Peyer's patch (tissue), 4 donors: ENCODE measurements around the gene LRTM1. TPM values are rescaled to one million over a fixed set of nuclear protein-coding genes. Genes with fewer than 3 reads are reported as not detected.

Experiments
- DNase-seq, 3 donors: peaks; one replicate each; pipeline ENCODE4 v3.0.0-alpha.2; 2017 to 2019
- H3K27ac ChIP-seq, 4 donors: fragments of 200-600 bp; sonication (generic); one replicate each; pipeline ENCODE4 v1.5.1; 2016 to 2019
- H3K27me3 ChIP-seq, 2 donors: fragments of 200-600 bp; sonication (generic); one replicate each; pipeline ENCODE4 v1.5.1; 2019
- H3K36me3 ChIP-seq, 3 donors: fragments of 200-600 bp; sonication (generic); one replicate each; pipeline ENCODE4 v1.5.1; 2016 to 2019
- H3K4me1 ChIP-seq, 4 donors: fragments of 200-600 bp; sonication (generic); one replicate each; pipeline ENCODE4 v1.5.1; 2016 to 2019
- H3K4me3 ChIP-seq, 4 donors: fragments of 200-600 bp; sonication (generic); 1 replicate in 3 of 4; 2 replicates in 1 of 4; pipeline ENCODE4 v1.5.1; 2016 to 2019; ENCODE audit warnings: mild to moderate bottlenecking in 1 of 4
- H3K9me3 ChIP-seq, 4 donors: fragments of 200-600 bp; sonication (generic); one replicate each; pipeline ENCODE4 v1.5.1; 2016 to 2019; ENCODE audit warnings: mild to moderate bottlenecking in 1 of 4
- POLR2A ChIP-seq, 2 donors: fragments of 450-650 bp; IDR thresholded peaks; one replicate each; pipeline ENCODE4 v1.5.1; 2017; ENCODE audit warnings: antibody characterized with exemption in 2 of 2, mild to moderate bottlenecking in 2 of 2, moderate library complexity in 2 of 2
- total RNA-seq, 4 donors: library from RNA; depleted of rRNA; stranded (reverse); fragments of >200 nt; gene quantifications; one replicate each; pipeline ENCODE4 v1.1.0, GENCODE V29; 2016
- TF ChIP-seq, protein P1 (sequence below), 6 experiments: fragments of 450-650 bp in 4 of 6; fragments of 200-600 bp in 2 of 6; sonication (generic) in 1 of 6; IDR thresholded peaks; one replicate each; pipeline ENCODE4 v1.5.1; 2017 to 2019; ENCODE audit warnings: antibody characterized with exemption in 6 of 6, mild to moderate bottlenecking in 3 of 6, moderate library complexity in 1 of 6

The LRTM1 gene
- total RNA-seq, 4 donors from 2014 or later, result not detected

- Histone ChIP-seq H3K4me1 (no peaks in the 10 kb centered on the region), H3K27me3 (no peaks in the 10 kb centered on the region), H3K4me3 (no peak overlapping the region), H3K27ac (no peak overlapping the region), H3K36me3 (no peaks in the 10 kb centered on the region), H3K9me3 (no peaks in the 10 kb centered on the region)
- DNase-seq, result no peak
- TF ChIP-seq, protein P1, sequence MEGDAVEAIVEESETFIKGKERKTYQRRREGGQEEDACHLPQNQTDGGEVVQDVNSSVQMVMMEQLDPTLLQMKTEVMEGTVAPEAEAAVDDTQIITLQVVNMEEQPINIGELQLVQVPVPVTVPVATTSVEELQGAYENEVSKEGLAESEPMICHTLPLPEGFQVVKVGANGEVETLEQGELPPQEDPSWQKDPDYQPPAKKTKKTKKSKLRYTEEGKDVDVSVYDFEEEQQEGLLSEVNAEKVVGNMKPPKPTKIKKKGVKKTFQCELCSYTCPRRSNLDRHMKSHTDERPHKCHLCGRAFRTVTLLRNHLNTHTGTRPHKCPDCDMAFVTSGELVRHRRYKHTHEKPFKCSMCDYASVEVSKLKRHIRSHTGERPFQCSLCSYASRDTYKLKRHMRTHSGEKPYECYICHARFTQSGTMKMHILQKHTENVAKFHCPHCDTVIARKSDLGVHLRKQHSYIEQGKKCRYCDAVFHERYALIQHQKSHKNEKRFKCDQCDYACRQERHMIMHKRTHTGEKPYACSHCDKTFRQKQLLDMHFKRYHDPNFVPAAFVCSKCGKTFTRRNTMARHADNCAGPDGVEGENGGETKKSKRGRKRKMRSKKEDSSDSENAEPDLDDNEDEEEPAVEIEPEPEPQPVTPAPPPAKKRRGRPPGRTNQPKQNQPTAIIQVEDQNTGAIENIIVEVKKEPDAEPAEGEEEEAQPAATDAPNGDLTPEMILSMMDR (IDR thresholded peaks at IDR 0.05), result no peak
- no peak for TF ChIP-seq POLR2A (IDR thresholded peaks at IDR 0.05)
These were observed 13.1 kb upstream of the LRTM1 start for GRCh38 chr3:54940971-54941370.

GRCh38 chr3:54939557-54940300, 11.9 kb upstream of the LRTM1 start:
- Histone ChIP-seq H3K9me3 (no peaks in the 10 kb centered on the region), H3K4me3 (no peak overlapping the region), H3K36me3 (no peaks in the 10 kb centered on the region), H3K27ac (no peak overlapping the region), H3K27me3 (no peaks in the 10 kb centered on the region), H3K4me1 (no peaks in the 10 kb centered on the region)
- DNase-seq, result no peak
- no peak for TF ChIP-seq POLR2A (IDR thresholded peaks at IDR 0.05)

- no peaks in the 10 kb centered on the region for H3K9me3 ChIP-seq
- H3K4me1 ChIP-seq, result no peaks in the 10 kb centered on the region
- no peak overlapping the region for H3K4me3 ChIP-seq
- no peak overlapping the region for H3K27ac ChIP-seq
- TF ChIP-seq, protein P1 (IDR thresholded peaks at IDR 0.05), result no peak
- TF ChIP-seq POLR2A (IDR thresholded peaks at IDR 0.05), result no peak
- DNase-seq, result no peak
- H3K27me3 ChIP-seq, result no peaks in the 10 kb centered on the region
- H3K36me3 ChIP-seq, result no peaks in the 10 kb centered on the region
These were observed 8.7 kb upstream of the LRTM1 start for GRCh38 chr3:54936561-54936960.

GRCh38 chr3:54935869-54936268, 8.0 kb upstream of the LRTM1 start:
- no peak for TF ChIP-seq POLR2A (IDR thresholded peaks at IDR 0.05)
- TF ChIP-seq, protein P1 (IDR thresholded peaks at IDR 0.05), result no peak
- no peak for DNase-seq
- Histone ChIP-seq H3K36me3 (no peaks in the 10 kb centered on the region), H3K9me3 (no peaks in the 10 kb centered on the region), H3K27me3 (no peaks in the 10 kb centered on the region), H3K4me1 (no peaks in the 10 kb centered on the region), H3K4me3 (no peak overlapping the region), H3K27ac (no peak overlapping the region)

GRCh38 chr3:54932606-54933005, 4.7 kb upstream of the LRTM1 start:
- no peak overlapping the region for H3K4me3 ChIP-seq
- no peaks in the 10 kb centered on the region for H3K36me3 ChIP-seq
- no peak overlapping the region for H3K27ac ChIP-seq
- H3K27me3 ChIP-seq, result no peaks in the 10 kb centered on the region
- no peak for TF ChIP-seq POLR2A (IDR thresholded peaks at IDR 0.05)
- TF ChIP-seq, protein P1 (IDR thresholded peaks at IDR 0.05), result no peak
- no peak for DNase-seq
- H3K4me1 ChIP-seq, result no peaks in the 10 kb centered on the region
- no peaks in the 10 kb centered on the region for H3K9me3 ChIP-seq

- H3K27ac ChIP-seq, result no peak overlapping the region
- no peaks in the 10 kb centered on the region for H3K4me1 ChIP-seq
- H3K9me3 ChIP-seq, result no peaks in the 10 kb centered on the region
- H3K4me3 ChIP-seq, result no peak overlapping the region
- H3K27me3 ChIP-seq, result no peaks in the 10 kb centered on the region
- TF ChIP-seq, protein P1 (IDR thresholded peaks at IDR 0.05), result no peak
- TF ChIP-seq POLR2A (IDR thresholded peaks at IDR 0.05), result no peak
- DNase-seq, result no peak
- no peaks in the 10 kb centered on the region for H3K36me3 ChIP-seq
These were observed 3.3 kb upstream of the LRTM1 start for GRCh38 chr3:54931182-54931581.
